ENCODE measurements around the gene KIAA0753.
"Not testable (repeated sequence)": the region's sequence is repeated elsewhere in the genome, so short reads cannot be mapped to it uniquely, and the experiment has no call there.

Gene KIAA0753

GRCh38 chr17:6596081-6596480 is 44.4 kb downstream of the KIAA0753 start:
- no peak for DNase-seq

DNA sequence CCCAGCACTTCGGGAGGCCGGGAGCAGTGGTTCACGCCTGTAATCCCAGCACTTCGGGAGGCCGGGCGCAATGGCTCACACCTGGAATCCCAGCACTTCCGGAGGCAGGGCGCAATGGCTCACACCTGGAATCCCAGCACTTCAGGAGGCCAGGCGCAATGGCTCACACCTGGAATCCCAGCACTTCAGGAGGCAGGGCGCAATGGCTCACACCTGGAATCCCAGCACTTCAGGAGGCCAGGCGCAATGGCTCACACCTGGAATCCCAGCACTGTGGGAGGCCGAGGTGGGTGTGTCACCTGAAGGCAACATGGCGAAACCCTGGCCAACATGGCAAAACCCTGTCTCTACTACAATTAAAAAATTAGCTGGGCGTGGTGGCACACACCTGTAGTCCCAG is 47.1 kb downstream of the KIAA0753 start:
- not testable (repeated sequence) for DNase-seq

DNA sequence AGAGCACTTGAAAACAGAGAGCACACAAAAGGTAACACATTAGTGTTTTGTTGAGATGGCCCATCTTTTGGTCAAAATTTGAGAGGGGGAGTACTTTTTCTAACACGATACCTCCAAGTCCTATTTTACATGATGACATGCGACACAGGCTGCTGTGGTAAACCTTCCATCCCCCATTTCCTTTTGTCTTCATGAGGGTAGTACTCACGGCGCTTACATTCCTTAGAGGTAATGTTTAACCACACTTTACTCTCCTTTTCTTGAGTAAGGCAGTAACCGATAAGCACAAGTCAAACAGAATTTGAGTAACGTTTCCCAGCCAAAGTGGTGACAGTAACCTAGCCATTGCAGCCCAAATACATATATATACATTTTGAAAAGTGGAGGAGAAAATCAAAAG is 48.3 kb downstream of the KIAA0753 start:
- DNase-seq, result no peak

DNA sequence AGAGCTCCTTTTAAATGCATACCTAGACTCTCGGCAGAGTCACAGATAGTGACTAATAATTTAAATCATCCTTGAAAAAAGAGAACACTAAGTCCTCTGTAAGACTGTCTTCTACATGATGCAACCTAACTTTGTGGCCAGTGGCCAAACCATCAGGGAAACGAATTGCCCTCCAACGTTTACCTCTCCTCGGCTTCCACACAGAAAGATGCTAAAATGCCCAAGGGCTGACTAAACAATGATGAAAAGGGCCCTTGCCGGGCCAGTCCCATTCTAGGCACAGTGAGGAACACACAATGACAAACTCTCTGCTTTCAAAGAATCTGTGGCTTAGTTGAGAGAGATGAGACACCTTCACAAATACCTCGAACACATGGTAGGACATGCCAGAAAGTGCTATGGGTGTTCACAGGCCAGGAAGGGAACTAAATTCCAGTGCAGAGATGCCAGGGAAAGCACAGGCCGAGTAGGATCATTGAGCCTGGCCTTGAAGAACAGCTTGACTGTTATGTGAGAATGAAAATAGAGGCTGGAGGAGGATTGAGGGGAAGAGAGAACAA is 48.8 kb downstream of the KIAA0753 start:
- no peak for DNase-seq

DNA sequence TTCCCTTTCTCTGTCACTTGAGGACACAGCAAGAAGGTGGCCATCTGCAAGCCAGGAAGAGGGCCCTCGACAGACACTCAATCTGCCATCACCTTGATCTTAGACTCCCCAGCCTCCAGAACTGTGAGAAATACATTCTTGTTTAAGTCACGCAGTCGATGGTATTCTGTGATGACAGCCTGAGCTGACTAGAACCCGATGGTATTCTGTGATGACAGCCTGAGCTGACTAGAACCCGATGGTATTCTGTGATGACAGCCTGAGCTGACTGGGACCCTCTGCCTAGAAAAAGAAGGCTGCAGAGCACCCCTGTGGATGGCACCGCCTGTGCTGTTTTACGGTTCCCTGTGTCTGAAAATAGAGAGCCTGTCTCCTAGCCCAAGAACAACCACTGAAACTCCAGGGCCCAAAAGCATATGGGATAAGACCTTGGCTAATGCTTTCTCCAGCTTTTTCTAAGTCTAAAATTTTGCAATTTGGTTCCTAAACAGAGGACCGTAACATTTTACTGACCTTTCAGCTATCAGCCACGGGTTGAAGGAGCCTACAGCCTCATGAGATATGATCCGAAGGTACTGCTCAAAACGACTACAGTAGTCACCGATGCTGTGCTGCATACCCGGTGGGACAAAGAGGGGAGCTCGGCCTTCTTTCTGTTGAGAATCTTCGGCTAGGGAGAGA is 51.1 kb downstream of the KIAA0753 start:
- no peak for DNase-seq

- DNase-seq, result no peak
These were observed 52.3 kb downstream of the KIAA0753 start for GRCh38 chr17:6588165-6588564.

DNA sequence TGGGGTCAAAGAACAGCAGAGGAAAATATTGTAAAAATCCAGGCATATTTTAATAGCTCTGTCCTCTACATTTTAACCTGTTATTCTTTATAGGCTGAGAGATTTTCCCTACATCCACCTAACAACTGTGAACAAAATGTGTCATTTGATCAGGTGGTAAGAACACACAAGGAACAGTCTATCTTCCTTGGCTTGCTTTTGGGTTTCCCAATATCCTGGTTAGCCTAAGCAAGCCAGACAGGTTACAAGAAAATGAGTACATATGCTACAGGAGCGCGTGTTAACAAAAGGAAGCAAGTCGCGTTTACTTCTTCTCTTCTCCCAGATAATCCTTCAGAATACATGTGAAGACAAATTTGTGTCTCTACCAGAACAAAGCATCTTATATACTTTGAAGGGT is 53.2 kb downstream of the KIAA0753 start:
- DNase-seq, result no peak

DNA sequence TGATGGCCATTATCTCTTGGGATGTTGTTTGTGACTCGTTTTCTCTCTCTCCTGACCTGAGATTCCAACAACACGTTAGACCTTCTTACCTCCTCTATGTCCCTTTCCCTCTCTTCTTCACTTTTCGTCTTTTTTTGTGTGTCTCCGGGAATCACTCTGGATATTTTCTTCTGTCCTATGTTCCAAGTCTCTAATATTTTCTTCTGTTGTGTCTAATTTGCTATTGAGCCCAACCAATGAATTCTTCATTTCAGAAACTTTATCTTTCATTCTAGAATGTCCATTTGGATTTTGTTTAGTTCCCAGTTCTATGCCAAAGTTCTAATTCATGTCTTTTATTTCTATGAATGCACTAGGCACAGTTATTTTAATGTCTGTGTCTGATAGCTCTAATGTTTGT is 57.1 kb downstream of the KIAA0753 start:
- DNase-seq, result no peak

- no peak for DNase-seq
These were observed 59.9 kb downstream of the KIAA0753 start for GRCh38 chr17:6580625-6581024.

DNA sequence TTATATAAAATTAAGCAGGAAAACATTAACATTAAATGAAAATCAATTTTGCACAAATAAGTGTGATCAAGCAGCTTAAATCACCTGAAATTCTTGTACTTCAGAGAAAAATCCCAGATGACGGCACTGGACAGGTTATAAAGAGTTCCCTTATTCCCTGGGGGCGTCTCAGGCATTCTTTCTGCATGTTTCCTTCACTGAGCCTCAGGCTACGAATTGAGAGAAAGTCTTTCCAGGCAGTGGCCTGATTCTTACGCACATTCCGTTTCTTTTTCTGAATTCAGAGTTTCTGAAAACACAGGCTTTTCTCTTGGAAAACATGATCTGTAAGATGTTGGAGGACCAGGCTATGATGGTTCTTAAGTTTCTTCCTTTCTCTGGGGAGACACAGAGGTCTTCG is 62.0 kb downstream of the KIAA0753 start:
- no peak for DNase-seq

GRCh38 chr17:6577686-6578263 is 62.7 kb downstream of the KIAA0753 start:
- DNase-seq, result no peak

GRCh38 chr17:6576038-6576785 is 64.3 kb downstream of the KIAA0753 start:
- DNase-seq, result no peak

DNA sequence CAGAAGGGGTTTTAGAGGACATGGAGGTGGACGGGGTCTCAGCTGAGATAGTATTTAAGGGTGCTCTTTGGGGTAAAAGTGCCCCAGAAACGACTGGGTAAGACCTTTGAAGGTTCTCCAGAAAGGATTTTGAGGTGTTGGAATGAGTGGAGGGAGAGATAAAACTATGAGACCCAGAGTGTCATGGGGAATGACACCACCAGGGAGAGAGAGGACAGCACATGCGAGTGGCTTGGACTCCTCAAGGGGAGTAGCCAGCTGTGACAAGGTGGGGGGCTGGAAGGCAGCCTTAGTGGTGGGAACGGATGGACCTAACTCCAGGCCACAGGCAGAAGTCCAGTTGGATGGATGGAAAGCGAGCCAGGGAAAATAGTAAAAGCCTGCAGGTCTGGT is 64.9 kb downstream of the KIAA0753 start:
- DNase-seq, result no peak

GRCh38 chr17:6574687-6575595 is 65.6 kb downstream of the KIAA0753 start:
- DNase-seq, result peak; percentile 19 to 26

DNA sequence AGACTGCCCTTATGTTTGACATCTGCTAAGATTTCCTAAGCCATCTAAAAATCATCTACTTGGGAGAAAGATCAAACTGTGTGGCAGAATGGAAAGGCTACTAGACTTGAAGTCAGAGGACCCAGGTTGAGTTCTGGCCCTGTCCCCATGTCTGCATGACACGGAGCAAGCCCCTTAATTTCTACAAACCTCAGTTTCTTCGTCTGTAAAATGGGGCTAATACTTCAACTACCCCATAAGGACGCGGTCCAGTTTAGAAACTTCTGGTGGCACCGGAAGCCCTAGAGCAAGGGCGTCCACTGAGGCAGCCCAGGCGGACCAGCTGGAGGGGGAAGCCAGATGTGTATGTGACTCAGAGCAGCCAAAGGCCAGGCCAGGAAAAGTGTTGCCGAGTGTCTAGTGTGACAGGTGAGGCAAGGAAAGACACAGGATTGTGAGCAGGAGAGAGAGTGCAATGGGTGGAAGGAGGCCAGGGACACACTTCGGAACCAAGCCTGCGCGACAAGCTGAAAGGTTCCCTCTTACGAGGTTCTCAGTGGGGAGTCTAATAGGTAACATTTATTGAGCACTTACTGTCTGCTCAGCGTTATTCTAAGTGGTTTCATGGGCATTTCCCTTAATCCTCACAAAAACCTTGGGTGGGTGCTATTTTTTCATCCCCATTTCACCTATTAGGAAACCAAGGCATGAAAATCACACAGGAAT is 66.4 kb downstream of the KIAA0753 start:
- no peak for DNase-seq

- not testable (repeated sequence) for DNase-seq
These were observed 67.0 kb downstream of the KIAA0753 start for GRCh38 chr17:6573495-6573894.

DNA sequence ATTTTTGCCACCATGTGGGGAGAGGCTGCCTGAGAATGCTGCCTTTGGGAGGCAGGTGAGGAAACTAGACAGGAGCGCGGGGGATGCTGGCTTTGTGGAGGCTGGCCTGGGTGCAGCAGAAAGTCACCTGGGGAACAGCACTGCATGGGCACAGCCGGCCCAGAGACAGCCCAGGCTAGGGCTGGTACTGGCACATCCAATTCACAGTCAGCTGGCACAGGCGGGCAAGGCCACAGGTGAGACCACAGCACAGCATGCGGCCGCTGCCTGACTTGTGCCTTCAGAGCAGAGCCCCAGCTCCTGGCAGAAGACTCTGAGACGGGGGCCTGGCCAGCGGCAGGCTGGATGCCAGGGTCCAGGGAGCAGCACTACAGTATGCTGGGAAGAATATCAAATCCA is 67.5 kb downstream of the KIAA0753 start:
- no peak for DNase-seq

DNA sequence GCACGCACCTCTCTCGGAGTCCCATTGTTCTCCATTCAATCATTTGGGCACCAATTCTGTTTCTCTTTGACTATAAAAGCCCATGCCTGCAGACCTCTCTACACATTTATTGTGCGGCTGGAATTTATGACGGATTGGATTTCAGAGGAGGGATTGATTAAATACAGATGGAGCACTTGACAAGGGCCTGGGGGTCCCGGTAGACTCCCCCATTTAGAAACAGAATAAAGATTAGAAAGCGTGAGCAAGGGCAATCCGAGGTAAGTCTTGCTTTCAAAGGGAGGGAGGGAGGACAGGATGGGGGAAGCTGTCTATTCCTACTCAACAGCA is 69.1 kb downstream of the KIAA0753 start:
- no peak for DNase-seq

DNA sequence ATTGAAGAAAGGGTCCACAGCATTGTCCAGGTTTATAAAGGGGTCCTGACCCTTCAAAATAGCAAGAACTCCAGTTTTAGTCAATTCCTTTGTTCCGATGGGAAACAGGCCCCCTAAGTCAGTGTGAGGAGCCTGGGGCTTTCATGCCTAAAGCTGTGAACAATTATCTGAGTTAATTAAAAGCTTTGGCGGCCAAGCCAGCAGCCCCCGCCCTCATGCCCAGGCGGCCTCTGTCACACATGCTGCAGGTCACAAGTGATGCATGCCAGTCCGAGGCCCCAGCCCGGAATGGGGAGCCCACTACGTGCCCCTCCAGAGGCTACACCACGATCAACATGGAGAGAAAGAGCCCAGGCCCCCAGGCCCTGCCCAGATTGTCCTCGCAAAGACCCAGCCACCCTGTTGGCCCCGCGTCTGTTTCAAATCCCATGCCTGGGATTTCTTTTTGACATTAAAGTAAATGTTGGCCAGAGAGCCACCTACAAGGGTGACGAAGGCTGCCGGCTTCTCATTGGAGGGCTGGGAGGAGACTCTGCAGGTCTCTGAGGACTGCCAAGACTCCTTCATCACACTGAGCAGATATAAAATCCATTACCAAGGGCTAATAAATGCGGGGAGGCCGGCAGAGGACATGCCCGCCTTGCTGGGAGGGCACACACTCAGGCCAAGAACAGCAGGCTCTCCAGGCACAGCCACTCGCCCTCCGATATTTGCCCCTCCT is 69.6 kb downstream of the KIAA0753 start:
- no peak for DNase-seq

GRCh38 chr17:6569370-6570285 is 70.9 kb downstream of the KIAA0753 start:
- DNase-seq, result no peak

Measured in stimulated activated CD4-positive, alpha-beta T cell treated with anti-CD3 and anti-CD28 coated beads, Interleukin-2, amount 100 ng/mL, for 48 hours (primary cell).